NCI-H2227 (cell line): ENCODE data around the gene EIF4G1.

Experiments
- DNase-seq: peaks from one replicate; lab custom pipeline; 2025; ENCODE audit not compliant: unreplicated experiment; lab: John Stamatoyannopoulos, UW

Gene EIF4G1

GRCh38 chr3:184382326-184383032 is 68.1 kb downstream of the EIF4G1 start:
- no peak for DNase-seq

- no peak for DNase-seq
These were observed 68.8 kb downstream of the EIF4G1 start for GRCh38 chr3:184383033-184383740.

- DNase-seq = no peak
These were observed 69.9 kb downstream of the EIF4G1 start for GRCh38 chr3:184384342-184384741.
